ENCODE data around the gene ALS2. TPM values are rescaled to one million over a fixed set of nuclear protein-coding genes. Genes with fewer than 3 reads are reported as not detected.

ALS2 gene
- total RNA-seq, 2 experiments from 2014 or later, result 10.1 to 10.5 TPM

DNA sequence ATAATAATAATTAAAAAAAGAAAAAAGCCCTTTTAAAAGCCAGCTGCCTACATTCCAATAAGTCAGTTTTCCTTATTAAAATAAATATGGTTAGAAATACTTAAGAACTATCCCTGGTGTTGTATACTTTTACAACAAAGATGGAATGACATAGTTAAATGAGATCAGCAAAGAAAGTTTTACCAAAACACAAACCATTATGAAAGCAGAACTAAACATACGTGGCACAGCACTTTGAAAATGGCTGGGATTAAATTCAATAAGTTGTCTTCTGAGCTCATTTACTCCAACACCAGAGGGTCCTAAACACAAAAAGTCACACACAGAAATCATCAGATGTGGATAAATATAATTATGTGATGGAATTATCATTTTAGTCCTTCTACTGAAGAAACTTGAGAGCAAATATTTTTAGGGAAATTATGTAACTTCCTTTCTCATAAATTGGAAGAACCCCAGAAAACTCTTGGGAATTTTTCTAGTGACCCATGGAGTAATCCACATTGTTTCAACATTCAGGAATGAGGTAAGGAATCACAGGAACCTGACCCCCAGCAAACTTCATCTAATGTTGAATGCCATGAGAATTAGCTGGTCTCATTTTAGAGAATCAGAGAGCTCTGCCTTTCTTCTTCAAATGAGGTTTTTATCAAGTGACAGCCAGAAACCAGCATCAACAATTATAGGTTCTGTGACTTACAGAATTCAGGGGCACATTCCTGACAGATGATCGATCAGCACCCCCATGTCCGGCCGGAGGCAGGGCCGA, 125.9 kb downstream of the ALS2 start:
- TF ChIP-seq, protein P1, sequence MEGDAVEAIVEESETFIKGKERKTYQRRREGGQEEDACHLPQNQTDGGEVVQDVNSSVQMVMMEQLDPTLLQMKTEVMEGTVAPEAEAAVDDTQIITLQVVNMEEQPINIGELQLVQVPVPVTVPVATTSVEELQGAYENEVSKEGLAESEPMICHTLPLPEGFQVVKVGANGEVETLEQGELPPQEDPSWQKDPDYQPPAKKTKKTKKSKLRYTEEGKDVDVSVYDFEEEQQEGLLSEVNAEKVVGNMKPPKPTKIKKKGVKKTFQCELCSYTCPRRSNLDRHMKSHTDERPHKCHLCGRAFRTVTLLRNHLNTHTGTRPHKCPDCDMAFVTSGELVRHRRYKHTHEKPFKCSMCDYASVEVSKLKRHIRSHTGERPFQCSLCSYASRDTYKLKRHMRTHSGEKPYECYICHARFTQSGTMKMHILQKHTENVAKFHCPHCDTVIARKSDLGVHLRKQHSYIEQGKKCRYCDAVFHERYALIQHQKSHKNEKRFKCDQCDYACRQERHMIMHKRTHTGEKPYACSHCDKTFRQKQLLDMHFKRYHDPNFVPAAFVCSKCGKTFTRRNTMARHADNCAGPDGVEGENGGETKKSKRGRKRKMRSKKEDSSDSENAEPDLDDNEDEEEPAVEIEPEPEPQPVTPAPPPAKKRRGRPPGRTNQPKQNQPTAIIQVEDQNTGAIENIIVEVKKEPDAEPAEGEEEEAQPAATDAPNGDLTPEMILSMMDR (IDR thresholded peaks at IDR 0.05), result no peak
- H3K27me3 Mint-ChIP-seq, result peaks cover 3% of the 10 kb centered on the region
- ATAC-seq, result no peak
- H3K4me1 Mint-ChIP-seq (ENCODE audit: low read depth), result no peaks in the 10 kb centered on the region
- no peak for DNase-seq
- H3K4me3 Mint-ChIP-seq, result no peak overlapping the region
- ChIA-PET CTCF (interaction anchor here (0.9 kb wide), 1 partner anchor 53 kb away, joined by 3 read pairs; no protein-coding TSS in a partner anchor), POLR2A (interaction anchor here (1.7 kb wide), 1 partner anchor 12 kb away, joined by 9 read pairs; the partner anchor contains the start of gene TMEM237)
- intact Hi-C loops (cut with micrococcal nuclease), result no loop called here
- no peaks in the 10 kb centered on the region for H3K9me3 Mint-ChIP-seq
- H3K27ac Mint-ChIP-seq, result no peak overlapping the region
- H3K36me3 Mint-ChIP-seq (ENCODE audit: low read depth), result no peaks in the 10 kb centered on the region

DNA sequence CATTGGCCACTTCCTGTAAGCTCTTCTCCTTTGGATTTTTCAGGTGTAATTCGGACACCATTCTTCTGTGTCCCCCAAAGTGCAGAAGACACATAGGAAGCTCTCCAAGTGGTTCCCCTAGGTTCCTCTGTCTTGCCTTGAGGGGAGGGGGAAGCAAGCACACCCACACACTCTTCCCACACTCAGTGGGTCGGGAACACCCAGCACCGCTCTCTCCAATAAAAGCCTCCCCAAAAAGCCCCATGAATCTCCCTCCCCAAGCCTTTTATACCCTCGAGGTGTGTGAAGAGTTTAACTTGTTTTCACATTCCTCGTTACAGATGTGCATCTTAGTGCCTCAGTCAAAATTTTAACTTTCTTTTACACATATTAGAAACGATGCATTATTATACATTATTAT, 127.5 kb downstream of the ALS2 start:
- DNase-seq, result no peak
- POLR2A ChIA-PET, result interaction anchor here (1.7 kb wide), 1 partner anchor 10 kb away, joined by 9 read pairs; the partner anchor contains the start of gene TMEM237
- H3K27me3 Mint-ChIP-seq, result peaks cover 3% of the 10 kb centered on the region
- H3K4me1 Mint-ChIP-seq (ENCODE audit: low read depth), result no peaks in the 10 kb centered on the region
- no peaks in the 10 kb centered on the region for H3K36me3 Mint-ChIP-seq (ENCODE audit: low read depth)
- TF ChIP-seq, protein P1 (IDR thresholded peaks at IDR 0.05), result no peak
- intact Hi-C loops (cut with micrococcal nuclease), result no loop called here
- ATAC-seq, result no peak
- no peak overlapping the region for H3K4me3 Mint-ChIP-seq
- CTCF ChIA-PET, result no interaction called here
- no peak overlapping the region for H3K27ac Mint-ChIP-seq
- H3K9me3 Mint-ChIP-seq, result no peaks in the 10 kb centered on the region

Other genes with a start within 250 kb of the ALS2 start
- 10 to 100 TPM; 14.3 to 16.3 TPM for gene TMEM237, start 137.4 kb downstream of the ALS2 start, total RNA-seq
- gene MPP4, start 82.3 kb downstream of the ALS2 start, total RNA-seq, result not detected
- gene CDK15, start 25.6 kb upstream of the ALS2 start, total RNA-seq, result not detected